GM12874 (cell line): ENCODE data around the gene FOXC1.

Experiments
- CTCF ChIP-seq: IDR thresholded peaks from 2 replicates; pipeline ENCODE4 v1.5.1; 2011; ENCODE audit warnings: low read depth, mild to moderate bottlenecking, control low read depth, low read length, moderate library complexity; ENCODE audit not compliant: insufficient read depth

The FOXC1 gene

GRCh38 chr6:1615151-1615852, 5.6 kb downstream of the FOXC1 start:
- TF ChIP-seq CTCF = no peak

- TF ChIP-seq CTCF = no peak
Observed at GRCh38 chr6:1615853-1616420, 6.2 kb downstream of the FOXC1 start.

GRCh38 chr6:1616701-1617463, 7.2 kb downstream of the FOXC1 start:
- TF ChIP-seq CTCF = no peak

- no peak for TF ChIP-seq CTCF
Observed at GRCh38 chr6:1617466-1618310, 8.0 kb downstream of the FOXC1 start.

- no peak for TF ChIP-seq CTCF
Observed at GRCh38 chr6:1618311-1619097, 8.8 kb downstream of the FOXC1 start.

GRCh38 chr6:1619098-1619672, 9.5 kb downstream of the FOXC1 start:
- no peak for TF ChIP-seq CTCF
